ENCODE data around the gene LRRN4CL.
"Not testable (repeated sequence)": the region's sequence is repeated elsewhere in the genome, so short reads cannot be mapped to it uniquely, and the experiment has no call there.

Gene LRRN4CL

GRCh38 chr11:62709247-62710000 is 20.1 kb upstream of the LRRN4CL start:
- peak; percentile 99 for DNase-seq

- no peak for DNase-seq
Observed at GRCh38 chr11:62708793-62709192, 19.5 kb upstream of the LRRN4CL start.

GRCh38 chr11:62708392-62708791 is 19.1 kb upstream of the LRRN4CL start:
- DNase-seq: no peak

- DNase-seq: no peak
Observed at GRCh38 chr11:62707277-62707861, 18.0 kb upstream of the LRRN4CL start, which contains the start of the genes BSCL2 and GNG3. Gene BSCL2, minus strand, starts transcription at chr11:62707424. Its CDS starts 229 bp downstream, at chr11:62707195. Gene GNG3, plus strand, starts transcription at chr11:62707676. Its CDS starts 620 bp downstream, at chr11:62708296.

- no peak for DNase-seq
Observed at GRCh38 chr11:62706850-62707247, 17.5 kb upstream of the LRRN4CL start.

GRCh38 chr11:62705880-62706849 is 16.8 kb upstream of the LRRN4CL start:
- DNase-seq: peak; percentile 96

GRCh38 chr11:62705413-62705812 is 16.1 kb upstream of the LRRN4CL start:
- peak; percentile 62 for DNase-seq

GRCh38 chr11:62703921-62704320 is 14.6 kb upstream of the LRRN4CL start:
- not testable (repeated sequence) for DNase-seq

GRCh38 chr11:62702246-62702645 is 12.9 kb upstream of the LRRN4CL start:
- DNase-seq: no peak

GRCh38 chr11:62694455-62695167 is 5.3 kb upstream of the LRRN4CL start:
- peak; percentile 81 for DNase-seq

GRCh38 chr11:62693624-62694023 is 4.3 kb upstream of the LRRN4CL start:
- not testable (repeated sequence) for DNase-seq

- no peak for DNase-seq
Observed at GRCh38 chr11:62688491-62688890, 839 bp downstream of the LRRN4CL start.

- DNase-seq: no peak
Observed at GRCh38 chr11:62687508-62688396, 1.6 kb downstream of the LRRN4CL start.

- no peak for DNase-seq
Observed at GRCh38 chr11:62682518-62682917, 6.8 kb downstream of the LRRN4CL start.

GRCh38 chr11:62680825-62681240 is 8.5 kb downstream of the LRRN4CL start:
- DNase-seq: peak; percentile 88

- peak; percentile 93 for DNase-seq
Observed at GRCh38 chr11:62678770-62679696, 10.3 kb downstream of the LRRN4CL start, which contains the start of gene UBXN1. Gene UBXN1, minus strand, starts transcription at chr11:62679073. Its CDS starts 150 bp downstream, at chr11:62678923.

GRCh38 chr11:62678433-62678769 is 10.9 kb downstream of the LRRN4CL start:
- DNase-seq: no peak

GRCh38 chr11:62677714-62678113 is 11.6 kb downstream of the LRRN4CL start:
- no peak for DNase-seq

- no peak for DNase-seq
Observed at GRCh38 chr11:62677156-62677555, 12.2 kb downstream of the LRRN4CL start.

- no peak for DNase-seq
Observed at GRCh38 chr11:62676698-62677097, 12.6 kb downstream of the LRRN4CL start.
